OCI-LY1 (cell line): Measurements from ENCODE around the gene EME2.

ENCODE experiments used
- H2AFZ ChIP-seq: fragments of 200-600 bp; sonication (generic), shearing (Covaris generic); 2 replicates; pipeline ENCODE4 v1.6.0; 2014; ENCODE audit warnings: antibody characterized with exemption, mild to moderate bottlenecking, low read length
- H3F3A ChIP-seq: fragments of 200-600 bp; sonication (generic), shearing (Covaris generic); 2 replicates; pipeline ENCODE4 v1.6.0; 2014; ENCODE audit warnings: mild to moderate bottlenecking, antibody characterized with exemption, low read length, moderate library complexity; ENCODE audit not compliant: insufficient read depth
- H3K27ac ChIP-seq: fragments of 200-600 bp; sonication (generic); 2 replicates; pipeline ENCODE4 v1.5.1; 2014; ENCODE audit warnings: low read length, mixed run types, mild to moderate bottlenecking, low read depth; ENCODE audit not compliant: poor library complexity, severe bottlenecking
- H3K27me3 ChIP-seq: fragments of 200-600 bp; sonication (generic); 2 replicates; pipeline ENCODE4 v1.6.0; 2014; ENCODE audit warnings: antibody characterized with exemption, mild to moderate bottlenecking, low read length, moderate library complexity; ENCODE audit not compliant: insufficient read depth
- H3K36me3 ChIP-seq: fragments of 200-600 bp; sonication (generic); 2 replicates; pipeline ENCODE4 v1.6.1; 2014; ENCODE audit warnings: mild to moderate bottlenecking, antibody characterized with exemption, low read length, moderate library complexity, mixed read lengths; ENCODE audit not compliant: insufficient read depth
- H3K4me1 ChIP-seq: fragments of 200-600 bp; sonication (generic); 2 replicates; pipeline ENCODE4 v1.5.1; 2014; ENCODE audit warnings: mild to moderate bottlenecking, low read length, moderate library complexity; ENCODE audit not compliant: insufficient read depth, severe bottlenecking
- H3K4me2 ChIP-seq: fragments of 200-600 bp; sonication (generic), shearing (Covaris generic); 2 replicates; pipeline ENCODE4 v1.6.1; 2014; ENCODE audit warnings: low read length
- H3K4me3 ChIP-seq: fragments of 200-600 bp; sonication (generic); 2 replicates; pipeline ENCODE4 v1.5.1; 2014; ENCODE audit warnings: low read length, low read depth, mild to moderate bottlenecking, mixed read lengths; ENCODE audit not compliant: poor library complexity, severe bottlenecking
- H3K79me2 ChIP-seq: fragments of 200-600 bp; shearing (Covaris generic); 2 replicates; pipeline ENCODE4 v1.6.1; 2016; ENCODE audit warnings: mixed run types, low read length, mixed read lengths; ENCODE audit not compliant: insufficient read depth
- H3K9ac ChIP-seq: fragments of 200-600 bp; sonication (generic), shearing (Covaris generic); 2 replicates; pipeline ENCODE4 v1.6.1; 2014; ENCODE audit warnings: mild to moderate bottlenecking, low read length, mixed read lengths
- H3K9me2 ChIP-seq: fragments of 200-600 bp; sonication (generic), shearing (Covaris generic); 2 replicates; pipeline ENCODE4 v1.6.1; 2014; ENCODE audit warnings: low read depth, mild to moderate bottlenecking, low read length, mixed read lengths
- H3K9me3 ChIP-seq: fragments of 200-600 bp; shearing (Covaris generic); 2 replicates; pipeline ENCODE4 v1.6.1; 2014; ENCODE audit warnings: low read length, mixed read lengths
- H4K20me1 ChIP-seq: fragments of 200-600 bp; sonication (generic), shearing (Covaris generic); 2 replicates; pipeline ENCODE4 v1.6.0; 2016; ENCODE audit warnings: mild to moderate bottlenecking, low read length; ENCODE audit not compliant: insufficient read depth
- CTCF ChIP-seq: fragments of 200-600 bp; sonication (generic), shearing (Covaris generic); IDR thresholded peaks from 2 replicates; pipeline ENCODE4 v1.5.1; 2017; ENCODE audit warnings: mild to moderate bottlenecking, antibody characterized with exemption, low read length, moderate library complexity, mixed read lengths
- EZH2 ChIP-seq: fragments of 200-600 bp; sonication (generic), shearing (Covaris generic); IDR thresholded peaks from 2 replicates; pipeline ENCODE4 v1.8.0; 2017; ENCODE audit warnings: borderline replicate concordance, mixed run types, mild to moderate bottlenecking, antibody characterized with exemption, low read length, moderate library complexity, mixed read lengths

Gene EME2

GRCh38 chr16:1823821-1824220 lies 51.2 kb downstream of the EME2 start:
- H4K20me1 ChIP-seq = no peaks in the 10 kb centered on the region
- no peaks in the 10 kb centered on the region for H3K9me3 ChIP-seq
- H3K4me1 ChIP-seq = peaks cover 8% of the 10 kb centered on the region
- no peaks in the 10 kb centered on the region for H3K79me2 ChIP-seq
- H3K36me3 ChIP-seq = no peaks in the 10 kb centered on the region
- no peak for TF ChIP-seq EZH2
- TF ChIP-seq CTCF = peak; percentile 68
- H3K9ac ChIP-seq = no peak overlapping the region
- H3K4me3 ChIP-seq = no peak overlapping the region
- H3K27ac ChIP-seq = no peak overlapping the region
- 0 out of 2 replicates have a peak, but pooled peaks cover 4% of the 10 kb centered on the region for H3K27me3 ChIP-seq
- H3F3A ChIP-seq = no peaks in the 10 kb centered on the region
- H2AFZ ChIP-seq = no peak overlapping the region
- H3K4me2 ChIP-seq = no peak overlapping the region
- no peaks in the 10 kb centered on the region for H3K9me2 ChIP-seq

- Histone ChIP-seq H3K27me3 (0 out of 2 replicates have a peak, but pooled peaks cover 4% of the 10 kb centered on the region), H3K36me3 (no peaks in the 10 kb centered on the region), H3K9me3 (no peaks in the 10 kb centered on the region), H3F3A (no peaks in the 10 kb centered on the region), H3K79me2 (no peaks in the 10 kb centered on the region), H3K9me2 (no peaks in the 10 kb centered on the region), H3K27ac (no peak overlapping the region), H3K4me1 (peaks cover 8% of the 10 kb centered on the region), H3K4me3 (peak overlapping the region; percentile 64), H3K9ac (no peak overlapping the region), H2AFZ (no peak overlapping the region), H3K4me2 (peak overlapping the region; percentile 62), H4K20me1 (no peaks in the 10 kb centered on the region)
- TF ChIP-seq EZH2 = no peak
- no peak for TF ChIP-seq CTCF
Observed at GRCh38 chr16:1825381-1825863, 52.8 kb downstream of the EME2 start.
